ENCODE data around the gene SAMD8. TPM values are rescaled to one million over a fixed set of nuclear protein-coding genes. Genes with fewer than 3 reads are reported as not detected.
A peak's percentile ranks its signal among the peaks of the same experiment; 100 is the strongest.

Gene SAMD8
- total RNA-seq, 8 experiments from 2014 or later: 15.5 to 188 (median 21.1) TPM

DNA sequence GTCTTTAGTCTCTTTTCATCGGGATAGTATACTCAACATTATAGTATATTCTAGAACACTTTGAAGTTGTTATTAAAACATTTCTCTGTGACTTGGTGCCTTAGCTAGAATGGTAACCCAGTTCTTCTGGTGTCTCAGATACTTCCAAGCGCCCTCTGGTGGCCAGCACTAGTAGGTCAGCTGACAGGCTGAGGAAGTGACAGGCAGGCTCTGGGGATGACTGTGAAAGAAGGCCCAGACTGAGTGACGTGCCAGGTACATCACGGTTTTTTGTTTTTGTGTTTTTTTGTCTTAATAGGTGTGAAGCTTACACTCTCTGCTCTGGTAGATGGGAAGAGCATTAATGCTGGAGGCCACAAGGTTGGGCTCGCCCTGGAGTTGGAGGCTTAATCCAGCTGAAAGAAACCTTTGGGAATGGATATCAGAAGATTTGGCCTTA, 119.2 kb downstream of the SAMD8 start:
- no peak overlapping the region for H3K4me3 ChIP-seq
- 0 to 29% (median 6%) methylated on average over 1 to 4 of the region's 5 CpGs; no CpG with 5 or more reads in 3 of the 10 experiments for WGBS, 10 experiments
- peaks cover 0 to 2% of the 10 kb centered on the region in 2 donors for H3K4me1 ChIP-seq (replicated peaks in 1 of 2)
- ATAC-seq (replicated peaks in 6 of 8): peak in 7 of 8 experiments; percentile 4 to 36 (median 17)
- H3K27ac ChIP-seq: no peak overlapping the region
- in situ Hi-C loops (cut with MboI; ENCODE audit: low pct_unique_long_range_greater_than_20kb in 2 of 9, low sequenced_read_pairs in 9 of 9, unreplicated experiment in 9 of 9): loop anchor here in 1 of 9 experiments (25.0 kb wide), 1 partner anchor 993 kb away; no protein-coding TSS in a partner anchor

Other genes with a start within 250 kb of the SAMD8 start
- 100 to 1,000 TPM; 198 to 262 (median 230) TPM for gene VDAC2, start 99.1 kb downstream of the SAMD8 start, total RNA-seq
- 10 to 100 TPM in 6 of 8 experiments, 1 to 10 TPM in 2; 5.5 to 19.1 (median 12.8) TPM for gene COMTD1, start 124.3 kb downstream of the SAMD8 start, total RNA-seq

Measured in motor neuron (in vitro differentiated cells).